Measurements from ENCODE around the gene WDR27.

The WDR27 gene

DNA sequence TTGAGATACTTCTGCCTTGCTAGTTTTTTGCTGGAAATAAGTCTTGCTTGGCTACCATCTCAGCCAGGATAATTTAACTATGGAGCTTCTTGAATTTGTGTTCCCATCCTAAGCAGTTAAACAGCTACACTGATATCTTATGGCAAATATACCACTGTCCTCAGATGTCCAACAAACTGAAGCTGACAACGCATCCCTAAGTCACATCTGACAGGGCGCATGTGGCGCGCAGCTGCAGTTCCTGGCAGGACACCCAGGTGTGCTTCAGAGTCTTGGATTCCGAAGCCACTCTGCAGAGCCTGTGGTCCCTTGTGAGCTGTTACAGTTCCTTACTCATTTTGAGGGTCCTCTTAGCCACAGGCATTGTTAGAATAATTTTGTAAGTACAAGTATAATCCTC lies 127.9 kb downstream of the WDR27 start:
- no peak overlapping the region for H3K4me3 ChIP-seq (ENCODE audit: low read depth, low read length)
- DNase-seq (ENCODE audit: low read depth): no peak
- TF ChIP-seq, protein P1, sequence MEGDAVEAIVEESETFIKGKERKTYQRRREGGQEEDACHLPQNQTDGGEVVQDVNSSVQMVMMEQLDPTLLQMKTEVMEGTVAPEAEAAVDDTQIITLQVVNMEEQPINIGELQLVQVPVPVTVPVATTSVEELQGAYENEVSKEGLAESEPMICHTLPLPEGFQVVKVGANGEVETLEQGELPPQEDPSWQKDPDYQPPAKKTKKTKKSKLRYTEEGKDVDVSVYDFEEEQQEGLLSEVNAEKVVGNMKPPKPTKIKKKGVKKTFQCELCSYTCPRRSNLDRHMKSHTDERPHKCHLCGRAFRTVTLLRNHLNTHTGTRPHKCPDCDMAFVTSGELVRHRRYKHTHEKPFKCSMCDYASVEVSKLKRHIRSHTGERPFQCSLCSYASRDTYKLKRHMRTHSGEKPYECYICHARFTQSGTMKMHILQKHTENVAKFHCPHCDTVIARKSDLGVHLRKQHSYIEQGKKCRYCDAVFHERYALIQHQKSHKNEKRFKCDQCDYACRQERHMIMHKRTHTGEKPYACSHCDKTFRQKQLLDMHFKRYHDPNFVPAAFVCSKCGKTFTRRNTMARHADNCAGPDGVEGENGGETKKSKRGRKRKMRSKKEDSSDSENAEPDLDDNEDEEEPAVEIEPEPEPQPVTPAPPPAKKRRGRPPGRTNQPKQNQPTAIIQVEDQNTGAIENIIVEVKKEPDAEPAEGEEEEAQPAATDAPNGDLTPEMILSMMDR (IDR thresholded peaks at IDR 0.05; ENCODE audit: low read depth, low read length, missing control alignments): no peak

DNA sequence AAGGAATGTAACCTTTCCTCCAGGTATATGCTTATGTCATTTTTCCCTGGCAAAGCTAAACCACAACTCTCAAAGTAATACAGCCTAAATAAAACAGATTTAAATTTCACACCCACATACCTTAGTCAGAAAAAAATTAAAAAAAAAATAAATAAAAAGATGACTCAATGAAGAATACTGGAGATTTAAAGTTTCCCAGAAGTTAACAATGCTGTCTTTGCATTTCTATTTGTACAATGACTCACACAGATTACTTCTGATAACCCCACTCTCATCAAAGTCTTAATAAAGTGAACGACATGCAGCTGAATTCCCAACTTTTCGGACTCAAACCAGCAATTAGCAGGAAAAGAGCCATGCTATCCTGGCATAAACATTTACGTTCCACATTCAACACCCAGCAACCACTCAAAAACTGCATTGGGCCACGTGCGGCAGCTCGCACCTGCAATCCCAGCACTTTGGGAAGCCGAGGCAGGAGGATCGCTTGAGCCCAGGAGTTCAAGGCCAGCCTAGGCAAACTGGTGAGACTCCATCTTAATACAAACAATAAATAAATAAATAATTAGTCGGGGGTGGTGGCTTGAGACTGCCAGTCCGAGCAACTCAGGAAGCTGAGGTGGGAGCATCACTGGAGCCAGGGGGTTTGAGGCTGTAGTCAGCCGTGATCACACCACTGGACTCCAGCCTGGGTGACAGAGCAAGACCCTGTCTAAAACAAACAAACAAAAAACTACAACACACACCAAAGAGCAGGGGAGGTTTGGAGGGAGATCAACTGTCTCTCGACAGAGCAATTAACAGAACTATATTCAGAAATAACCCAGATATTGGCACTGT lies 130.5 kb downstream of the WDR27 start:
- TF ChIP-seq, protein P1 (IDR thresholded peaks at IDR 0.05; ENCODE audit: low read depth, low read length, missing control alignments): no peak
- no peak overlapping the region for H3K4me3 ChIP-seq (ENCODE audit: low read depth, low read length)
- DNase-seq (ENCODE audit: low read depth): no peak

DNA sequence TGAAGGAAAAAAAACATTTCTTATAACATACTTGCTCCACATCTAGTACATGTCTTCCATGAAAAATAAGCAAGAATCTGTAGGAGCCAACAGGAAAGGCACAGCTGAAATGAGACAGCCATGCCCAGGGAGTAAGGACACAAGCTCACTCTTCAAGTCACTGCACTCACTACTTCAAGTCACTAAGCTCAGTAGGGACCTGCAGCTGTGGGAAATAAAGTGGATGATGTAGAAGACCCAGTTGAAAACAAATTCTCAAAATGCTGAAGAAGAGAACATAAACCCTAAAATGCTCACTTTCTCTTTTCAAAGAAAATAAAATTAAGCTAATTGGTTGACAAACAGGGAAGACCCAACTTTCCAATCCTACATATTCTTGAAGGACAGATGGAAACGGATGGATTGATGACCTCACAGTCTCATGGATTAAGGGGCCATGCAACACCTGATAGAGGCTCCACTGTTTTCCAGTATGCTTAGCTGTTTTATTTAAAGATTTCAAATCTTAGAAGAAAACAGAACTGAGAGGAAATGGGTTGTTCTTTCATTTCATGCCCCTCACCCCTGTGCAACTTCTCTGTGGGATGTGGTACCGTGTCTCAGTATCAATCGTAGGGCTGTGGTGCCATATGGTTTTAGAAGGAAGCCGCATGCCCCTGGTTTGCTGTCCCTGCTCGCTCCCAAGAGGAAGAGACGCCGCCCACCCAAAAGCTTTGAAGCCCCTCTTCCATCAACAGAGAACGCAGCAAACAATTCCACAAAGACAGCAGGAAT lies 133.3 kb downstream of the WDR27 start:
- TF ChIP-seq, protein P1 (IDR thresholded peaks at IDR 0.05; ENCODE audit: low read depth, low read length, missing control alignments): no peak
- DNase-seq (ENCODE audit: low read depth): no peak
- no peak overlapping the region for H3K4me3 ChIP-seq (ENCODE audit: low read depth, low read length)

DNA sequence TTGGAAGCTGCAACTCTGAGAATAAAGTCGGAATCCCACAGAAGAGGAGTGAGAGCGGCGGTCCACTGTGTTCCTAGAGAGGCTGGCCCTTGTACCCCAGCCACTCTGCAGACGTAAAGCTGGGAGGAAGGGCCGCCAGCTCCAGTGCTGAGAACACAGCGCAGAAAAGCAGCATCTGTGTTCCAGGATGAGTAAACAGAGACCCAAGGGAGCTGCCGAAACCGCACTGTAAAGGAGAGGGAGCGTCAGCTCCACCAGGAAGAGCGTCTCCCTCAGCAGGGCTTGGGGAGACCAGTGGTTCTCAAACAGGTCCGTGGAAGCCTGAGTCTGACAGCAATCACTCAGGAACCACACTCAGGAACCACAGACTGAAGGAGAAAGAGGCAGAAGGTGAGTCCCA lies 134.0 kb downstream of the WDR27 start:
- TF ChIP-seq, protein P1 (IDR thresholded peaks at IDR 0.05; ENCODE audit: low read depth, low read length, missing control alignments): no peak
- no peak for DNase-seq (ENCODE audit: low read depth)

DNA sequence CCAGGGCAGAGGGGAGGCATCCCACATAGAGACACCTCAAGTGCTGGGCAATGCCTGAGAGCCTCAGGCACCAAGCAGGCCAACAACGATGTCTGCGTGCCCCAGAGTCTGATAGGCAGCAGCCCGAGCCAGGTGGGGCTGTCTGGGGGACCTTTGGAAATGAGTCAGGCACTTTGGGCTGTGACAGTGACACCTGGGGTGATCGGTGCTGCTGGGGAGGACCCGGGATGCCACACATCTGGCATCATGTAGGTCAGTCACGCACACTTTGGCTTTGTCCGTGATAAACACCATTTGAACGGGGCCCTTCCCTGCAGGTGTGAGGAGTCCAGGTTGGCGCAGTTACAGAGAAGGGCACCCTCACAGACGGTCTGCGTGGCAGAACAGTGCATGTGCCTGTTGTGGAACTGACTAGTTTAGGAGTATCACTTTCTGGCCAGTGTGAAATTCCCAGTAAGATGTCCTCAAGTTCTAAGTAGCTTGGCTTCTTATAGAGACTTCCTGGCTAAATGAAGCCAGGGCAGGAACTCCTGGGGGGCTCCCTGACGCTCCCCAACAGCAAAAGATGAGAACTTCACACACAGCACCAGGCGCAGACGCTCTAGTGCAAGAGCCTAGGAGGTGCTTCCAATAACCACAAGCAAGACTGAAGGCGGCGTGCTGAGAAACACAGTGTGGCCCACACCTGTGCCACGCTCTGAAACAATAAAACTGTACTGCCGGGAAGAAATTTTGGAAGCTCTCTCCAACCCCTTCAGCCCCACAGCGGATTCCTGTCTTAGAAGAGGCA lies 134.7 kb downstream of the WDR27 start:
- no peak for DNase-seq (ENCODE audit: low read depth)
- TF ChIP-seq, protein P1 (IDR thresholded peaks at IDR 0.05; ENCODE audit: low read depth, low read length, missing control alignments): no peak
- H3K4me3 ChIP-seq (ENCODE audit: low read depth, low read length): no peak overlapping the region

More for the DNA sequence above, 134.0 kb downstream of the WDR27 start:
- H3K4me3 ChIP-seq (ENCODE audit: low read depth, low read length): no peak overlapping the region

DNA sequence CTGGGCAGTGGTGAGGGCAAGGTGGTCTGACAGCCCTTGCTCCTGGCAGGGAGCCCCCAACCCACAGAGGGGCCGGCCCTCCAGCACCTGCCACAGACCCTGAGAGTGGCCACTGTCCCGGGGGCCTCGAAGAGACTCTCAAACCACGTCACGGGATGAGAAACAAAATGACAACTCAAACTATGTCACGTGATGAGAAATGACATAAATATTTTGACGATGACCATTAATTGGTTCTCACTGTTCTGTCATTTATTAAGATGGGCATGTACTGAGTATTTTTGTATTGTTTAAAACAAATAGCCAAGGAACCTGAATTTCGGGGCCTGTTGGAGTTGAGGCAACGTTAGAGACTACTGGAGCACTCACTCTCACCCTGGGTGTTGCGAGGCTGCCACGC lies 135.5 kb downstream of the WDR27 start:
- no peak overlapping the region for H3K4me3 ChIP-seq (ENCODE audit: low read depth, low read length)
- DNase-seq (ENCODE audit: low read depth): no peak
- TF ChIP-seq, protein P1 (IDR thresholded peaks at IDR 0.05; ENCODE audit: low read depth, low read length, missing control alignments): no peak
